Globus pallidus (tissue), 1 donor: Measurements from ENCODE around the gene C1orf185.
"Not testable (repeated sequence)": the region's sequence is repeated elsewhere in the genome, so short reads cannot be mapped to it uniquely, and the experiment has no call there.

Experiments used
- DNase-seq: peaks from one replicate; pipeline ENCODE4 v3.0.0-alpha.2; 2015; ENCODE audit warnings: low spot score

Gene C1orf185

GRCh38 chr1:51101976-51102375 lies at the start of gene C1orf185:
Gene C1orf185 (plus strand): TSS chr1:51102228. CDS start chr1:51102234, 6 bp downstream.
- DNase-seq, result no peak

- DNase-seq, result no peak
Observed at GRCh38 chr1:51058858-51059257, 43.2 kb upstream of the C1orf185 start.

GRCh38 chr1:51061231-51061918 lies 40.7 kb upstream of the C1orf185 start:
- DNase-seq, result no peak

GRCh38 chr1:51063121-51063520 lies 38.9 kb upstream of the C1orf185 start:
- no peak for DNase-seq

GRCh38 chr1:51070011-51070410 lies 32.0 kb upstream of the C1orf185 start:
- DNase-seq, result no peak

GRCh38 chr1:51070640-51071039 lies 31.4 kb upstream of the C1orf185 start:
- DNase-seq, result no peak

GRCh38 chr1:51071291-51072042 lies 30.6 kb upstream of the C1orf185 start:
- no peak for DNase-seq

- no peak for DNase-seq
Observed at GRCh38 chr1:51072043-51072439, 30.0 kb upstream of the C1orf185 start.

- no peak for DNase-seq
Observed at GRCh38 chr1:51072651-51073050, 29.4 kb upstream of the C1orf185 start.

GRCh38 chr1:51073456-51073855 lies 28.6 kb upstream of the C1orf185 start:
- DNase-seq, result no peak

- DNase-seq, result no peak
Observed at GRCh38 chr1:51086496-51087271, 15.3 kb upstream of the C1orf185 start.

GRCh38 chr1:51088474-51088873 lies 13.6 kb upstream of the C1orf185 start:
- no peak for DNase-seq

GRCh38 chr1:51093581-51093980 lies 8.4 kb upstream of the C1orf185 start:
- no peak for DNase-seq

GRCh38 chr1:51097171-51097570 lies 4.9 kb upstream of the C1orf185 start:
- DNase-seq, result no peak

- DNase-seq, result no peak
Observed at GRCh38 chr1:51100264-51100880, 1.7 kb upstream of the C1orf185 start.

- no peak for DNase-seq
Observed at GRCh38 chr1:51114137-51114536, 12.1 kb downstream of the C1orf185 start.

- no peak for DNase-seq
Observed at GRCh38 chr1:51115714-51116404, 13.8 kb downstream of the C1orf185 start.

GRCh38 chr1:51119331-51119730 lies 17.3 kb downstream of the C1orf185 start:
- DNase-seq, result no peak

GRCh38 chr1:51120629-51121028 lies 18.6 kb downstream of the C1orf185 start:
- no peak for DNase-seq

- DNase-seq, result not testable (repeated sequence)
Observed at GRCh38 chr1:51127152-51127551, 25.1 kb downstream of the C1orf185 start.

- DNase-seq, result no peak
Observed at GRCh38 chr1:51131185-51131584, 29.2 kb downstream of the C1orf185 start.

GRCh38 chr1:51133045-51133444 lies 31.0 kb downstream of the C1orf185 start:
- no peak for DNase-seq
